HepG2 (cell line): ENCODE data around the gene ZNF722. TPM values are rescaled to one million over a fixed set of nuclear protein-coding genes. Genes with fewer than 3 reads are reported as not detected.
A peak's percentile ranks its signal among the peaks of the same experiment; 100 is the strongest.
"Not testable (repeated sequence)": the region's sequence is repeated elsewhere in the genome, so short reads cannot be mapped to it uniquely, and the experiment has no call there.

Experiments used
- ATAC-seq: fragments of 200-7000 bp; cut with Tn5 transposase; 3 replicates; pipeline ENCODE4 v1.9.1; 2020; ENCODE audit warnings: mild to moderate bottlenecking, moderate library complexity
- BruUV-seq: library from RNA; stranded (reverse); fragments of 400-500 nt; replicated peaks from 2 replicates; lab custom pipeline; 2021; lab: Mats Ljungman, UMichigan
- CTCF ChIA-PET: fragments of 300-600 bp; formaldehyde crosslinking; extraction: SDS; loops from one replicate; lab custom pipeline; 2021; ENCODE audit warnings: low total read pairs, inconsistent platforms, low intra/inter-chr PET ratio; lab: Yijun Ruan, JAX
- POLR2A ChIA-PET: fragments of 350-600 bp; sonication (Branson Sonifier 250); formaldehyde crosslinking; loops from one replicate; lab custom pipeline; 2020; ENCODE audit warnings: antibody characterized with exemption, inconsistent platforms; lab: Yijun Ruan, JAX
- DNase-seq: peaks from one replicate; pipeline ENCODE4 v3.0.0-alpha.2; 2015; ENCODE audit warnings: low spot score
- FAIRE-seq: peaks from 3 replicates; lab custom pipeline; 2011; peaks lifted over from hg19 to GRCh38; lab: Jason Lieb, UNC
- H2AFZ ChIP-seq: one replicate; pipeline ENCODE4 v1.6.1; 2011; ENCODE audit warnings: low read length, inconsistent platforms
- H3K27ac ChIP-seq: fragments of 300-600 bp; 3 replicates; pipeline ENCODE4 v1.8.0; 2011; ENCODE audit warnings: mixed run types, mild to moderate bottlenecking, mixed read lengths, low read length, inconsistent platforms; ENCODE audit not compliant: insufficient read depth; ENCODE audit errors: extremely low read length
- H3K27me3 ChIP-seq, 2 experiments: fragments of 200-600 bp in 1 of 2; 2 replicates in 1 of 2; 3 replicates in 1 of 2; pipeline versions ENCODE4 v1.6.0 to v1.8.0; 2011; ENCODE audit warnings: low read length in 2 of 2, mild to moderate bottlenecking in 2 of 2, moderate library complexity in 2 of 2, inconsistent platforms in 1 of 2; ENCODE audit not compliant: insufficient read depth in 2 of 2, control insufficient read depth in 1 of 2
- H3K36me3 ChIP-seq, 2 experiments: fragments of 200-600 bp in 1 of 2; replicated peaks in 1 of 2; 2 replicates in 1 of 2; 3 replicates in 1 of 2; pipeline versions ENCODE4 v1.5.1 to v1.8.0; 2011; ENCODE audit warnings: low read length in 2 of 2, inconsistent platforms in 1 of 2; ENCODE audit not compliant: insufficient read depth in 2 of 2, control insufficient read depth in 1 of 2
- H3K4me1 ChIP-seq: 2 replicates; pipeline ENCODE4 v1.5.1; 2012; ENCODE audit warnings: low read length, inconsistent platforms; ENCODE audit not compliant: insufficient read depth
- H3K4me2 ChIP-seq: 2 replicates; pipeline ENCODE4 v1.6.0; 2011; ENCODE audit warnings: low read depth, low read length, inconsistent platforms
- H3K4me3 ChIP-seq, 3 experiments: fragments of 200-600 bp in 1 of 3; sonication (generic), shearing (Covaris generic) in 1 of 3; replicated peaks in 1 of 3; 2 replicates each; pipeline ENCODE4 v1.5.1; 2011 to 2016; ENCODE audit warnings: low read length in 3 of 3, inconsistent platforms in 2 of 3, low read depth in 2 of 3, mild to moderate bottlenecking in 2 of 3, control low read depth in 1 of 3, mixed read lengths in 1 of 3; ENCODE audit not compliant: insufficient read depth in 1 of 3
- H3K79me2 ChIP-seq: one replicate; pipeline ENCODE4 v1.6.1; 2011; ENCODE audit warnings: low read length, inconsistent platforms; ENCODE audit not compliant: insufficient read depth
- H3K9ac ChIP-seq: 2 replicates; pipeline ENCODE4 v1.6.0; 2011; ENCODE audit warnings: mild to moderate bottlenecking, low read depth, low read length, inconsistent platforms; ENCODE audit not compliant: insufficient read depth
- H3K9me3 ChIP-seq: 2 replicates; pipeline ENCODE4 v1.5.1; 2012; ENCODE audit warnings: mild to moderate bottlenecking, low read length
- H4K20me1 ChIP-seq: 2 replicates; pipeline ENCODE4 v1.6.0; 2011; ENCODE audit warnings: inconsistent platforms, mild to moderate bottlenecking, low read length, moderate library complexity; ENCODE audit not compliant: insufficient read depth
- CEBPB ChIP-seq: IDR thresholded peaks from 2 replicates; pipeline ENCODE4 v1.6.1; 2011; ENCODE audit warnings: low read depth, low read length, improper control_type of control experiment, borderline replicate concordance
- FOXO1 ChIP-seq: sonication (generic); formaldehyde crosslinking; IDR thresholded peaks from 2 replicates; pipeline ENCODE4 v1.4.0; 2020; ENCODE audit warnings: missing genetic modification reagents
- MAFF ChIP-seq: IDR thresholded peaks from 2 replicates; pipeline ENCODE4 v1.6.1; 2011; ENCODE audit warnings: low read depth, low read length, improper control_type of control experiment
- MAFK ChIP-seq, 2 experiments: IDR thresholded peaks in 1 of 2; conservative IDR thresholded peaks in 1 of 2; 2 replicates each; pipeline ENCODE4 v1.6.1; 2011; ENCODE audit warnings: improper control_type of control experiment in 2 of 2, low read length in 2 of 2
- ZNF251 ChIP-seq: sonication (generic); formaldehyde crosslinking; IDR thresholded peaks from 2 replicates; pipeline ENCODE4 v1.9.0; 2021; ENCODE audit warnings: mild to moderate bottlenecking, missing genetic modification reagents
- ZNF713 ChIP-seq: sonication (generic); formaldehyde crosslinking; IDR thresholded peaks from 2 replicates; pipeline ENCODE4 v1.4.0; 2020; ENCODE audit warnings: mild to moderate bottlenecking, missing genetic modification reagents
- WGBS: methylation state at CpG from one replicate; pipeline ENCODE4 v1.1.6; 2017; ENCODE audit warnings: low lambda C conversion rate; 5-methylcytosine and 5-hydroxymethylcytosine counted together
- in situ Hi-C: cut with HindIII; loops from 2 replicates; pipeline ENCODE4 v1.10.0; 2017; ENCODE audit warnings: low pct_unique_long_range_greater_than_20kb; ENCODE audit not compliant: extremely low pct_ligation_motif_present
- intact Hi-C: fragments of 100-400 bp; cut with micrococcal nuclease; formaldehyde crosslinking; loops from one replicate; pipeline ENCODE4 v1.10.0; 2022; ENCODE audit not compliant: unreplicated experiment
- polyA plus RNA-seq, 8 experiments: library from polyadenylated mRNA; depleted of rRNA in 3 of 8; stranded (reverse) in 7 of 8; unstranded in 1 of 8; fragments of >200 nt; fragmentation: Illumina TruSeq in 4 of 8; extraction: Trizol in 4 of 8; gene quantifications; 2 replicates each; pipeline versions ENCODE4 v1.2.1 to v1.2.3, GENCODE V29; 2011 to 2016; ENCODE audit warnings: low read depth in 4 of 8, missing spikeins in 1 of 8, mixed read lengths in 1 of 8; ENCODE audit not compliant: insufficient read depth in 1 of 8
- total RNA-seq, 5 experiments: library from RNA; depleted of rRNA; stranded (reverse); fragments of >200 nt; fragmentation: Illumina TruSeq; extraction: Trizol; gene quantifications; 2 replicates each; pipeline ENCODE4 v1.2.3, GENCODE V29; 2016; ENCODE audit warnings: low read depth in 1 of 5

ZNF722 gene
- total and polyA plus RNA-seq, 2 of the 13 experiments (the other 11 are each of a cell fraction or from before 2014, with no cell fraction given), result not detected

- TF ChIP-seq ZNF251 (no peak), ZNF713 (CRISPR knock-in tag) (no peak), MAFF (peak; percentile 67; the same call in 1 of the 2 replicates), FOXO1 (no peak), CEBPB (no peak), MAFK (conservative IDR thresholded peaks at IDR 0.05 in 1 of 2, IDR thresholded peaks at IDR 0.05 in 1 of 2; ENCODE audit: low read length in 2 of 2) (peak; percentile 34 to 70; a peak in 3 of 4 replicates)
- ChIA-PET CTCF (no interaction called here), POLR2A (no interaction called here)
- Histone ChIP-seq H3K27ac (no peak overlapping the region), H3K4me2 (no peak overlapping the region), H3K9me3 (peaks cover 75% of the 10 kb centered on the region), H3K9ac (no peak overlapping the region), H3K4me1 (no peaks in the 10 kb centered on the region), H4K20me1 (no peaks in the 10 kb centered on the region), H3K4me3 (no peak overlapping the region), H2AFZ (no peak overlapping the region), H3K79me2 (no peaks in the 10 kb centered on the region), H3K36me3 (no peaks in the 10 kb centered on the region), H3K27me3 (no peaks in the 10 kb centered on the region)
- ATAC-seq (no peak), FAIRE-seq (no peak), DNase-seq (no peak)
- intact Hi-C loops (no loop called here), in situ Hi-C loops (no loop called here)
- BruUV-seq, result no TSS peak
These were observed 30.0 kb upstream of the ZNF722 start for GRCh38 chr7:63968629-63969028.

GRCh38 chr7:64015496-64015895, 16.8 kb downstream of the ZNF722 start:
- peaks cover 67% of the 10 kb centered on the region for H3K9me3 ChIP-seq
- DNase-seq, H3K4me3 ChIP-seq, H3K36me3 ChIP-seq, BruUV-seq, H3K4me2 ChIP-seq, FAIRE-seq, intact Hi-C loops, H3K79me2 ChIP-seq, H3K27ac ChIP-seq, ATAC-seq, H2AFZ ChIP-seq, H3K27me3 ChIP-seq, POLR2A ChIA-PET, H3K9ac ChIP-seq, CTCF ChIA-PET, H4K20me1 ChIP-seq, H3K4me1 ChIP-seq, in situ Hi-C loops: not testable (repeated sequence)
- 6% methylated on average over 2 of the region's 2 CpGs for WGBS
